Hypothalamus (tissue), 51 donors: ENCODE results near the gene AKR1C8.
"Not testable (repeated sequence)": the region's sequence is repeated elsewhere in the genome, so short reads cannot be mapped to it uniquely, and the experiment has no call there.

Experiments
- DNase-seq, 51 donors: peaks; one replicate each; lab custom pipeline; 2025; lab: John Stamatoyannopoulos, UW

The AKR1C8 gene

GRCh38 chr10:5175581-5175980, 9.4 kb downstream of the AKR1C8 start:
- DNase-seq = not testable (repeated sequence)

- no peak for DNase-seq
Observed at GRCh38 chr10:5168897-5169420, 16.0 kb downstream of the AKR1C8 start.

GRCh38 chr10:5165738-5166137, 19.2 kb downstream of the AKR1C8 start:
- no peak for DNase-seq

- DNase-seq = no peak
Observed at GRCh38 chr10:5163487-5163886, 21.5 kb downstream of the AKR1C8 start.

GRCh38 chr10:5159126-5159525, 25.8 kb downstream of the AKR1C8 start:
- DNase-seq = no peak

GRCh38 chr10:5157501-5157900, 27.4 kb downstream of the AKR1C8 start:
- DNase-seq = no peak

- DNase-seq = no peak
Observed at GRCh38 chr10:5155951-5156350, 29.0 kb downstream of the AKR1C8 start.

- DNase-seq = no peak
Observed at GRCh38 chr10:5151076-5151475, 33.9 kb downstream of the AKR1C8 start.

GRCh38 chr10:5148678-5149032, 36.3 kb downstream of the AKR1C8 start:
- DNase-seq = no peak

- DNase-seq = no peak
Observed at GRCh38 chr10:5147981-5148677, 36.8 kb downstream of the AKR1C8 start.

GRCh38 chr10:5147255-5147980, 37.5 kb downstream of the AKR1C8 start:
- no peak for DNase-seq

GRCh38 chr10:5146920-5147254, 38.1 kb downstream of the AKR1C8 start:
- no peak for DNase-seq

- no peak for DNase-seq
Observed at GRCh38 chr10:5143137-5143536, 41.8 kb downstream of the AKR1C8 start.

- DNase-seq = no peak
Observed at GRCh38 chr10:5142199-5142598, 42.8 kb downstream of the AKR1C8 start.

GRCh38 chr10:5137699-5138098, 47.3 kb downstream of the AKR1C8 start:
- DNase-seq = not testable (repeated sequence)

- DNase-seq = no peak
Observed at GRCh38 chr10:5136468-5137087, 48.4 kb downstream of the AKR1C8 start.

GRCh38 chr10:5135581-5135980, 49.4 kb downstream of the AKR1C8 start:
- DNase-seq = no peak

- no peak for DNase-seq
Observed at GRCh38 chr10:5125315-5126044, 59.5 kb downstream of the AKR1C8 start.

- no peak for DNase-seq
Observed at GRCh38 chr10:5123886-5124285, 61.1 kb downstream of the AKR1C8 start.

GRCh38 chr10:5119997-5120396, 65.0 kb downstream of the AKR1C8 start:
- DNase-seq = not testable (repeated sequence)

- no peak for DNase-seq
Observed at GRCh38 chr10:5117026-5117425, 67.9 kb downstream of the AKR1C8 start.
